ENCODE measurements around the gene OR4C45.

- no peak for TF ChIP-seq CTCF (conservative IDR thresholded peaks at IDR 0.05; ENCODE audit: low read length)
- TF ChIP-seq EZH2phosphoT487 (IDR thresholded peaks at IDR 0.05; ENCODE audit: borderline replicate concordance), result no peak
These were observed 40.7 kb downstream of the OR4C45 start for GRCh38 chr11:50073113-50074105.
